Peyer's patch (tissue), 4 donors: ENCODE results near the gene VAV2. TPM values are rescaled to one million over a fixed set of nuclear protein-coding genes. Genes with fewer than 3 reads are reported as not detected.

Experiments used
- DNase-seq, 3 donors: peaks; one replicate each; pipeline ENCODE4 v3.0.0-alpha.2; 2017 to 2019
- H3K27ac ChIP-seq, 4 donors: fragments of 200-600 bp; sonication (generic); one replicate each; pipeline ENCODE4 v1.5.1; 2016 to 2019
- H3K27me3 ChIP-seq, 2 donors: fragments of 200-600 bp; sonication (generic); one replicate each; pipeline ENCODE4 v1.5.1; 2019
- H3K36me3 ChIP-seq, 3 donors: fragments of 200-600 bp; sonication (generic); one replicate each; pipeline ENCODE4 v1.5.1; 2016 to 2019
- H3K4me1 ChIP-seq, 4 donors: fragments of 200-600 bp; sonication (generic); one replicate each; pipeline ENCODE4 v1.5.1; 2016 to 2019
- H3K4me3 ChIP-seq, 4 donors: fragments of 200-600 bp; sonication (generic); 1 replicate in 3 of 4; 2 replicates in 1 of 4; pipeline ENCODE4 v1.5.1; 2016 to 2019; ENCODE audit warnings: mild to moderate bottlenecking in 1 of 4
- H3K9me3 ChIP-seq, 4 donors: fragments of 200-600 bp; sonication (generic); one replicate each; pipeline ENCODE4 v1.5.1; 2016 to 2019; ENCODE audit warnings: mild to moderate bottlenecking in 1 of 4
- POLR2A ChIP-seq, 2 donors: fragments of 450-650 bp; IDR thresholded peaks; one replicate each; pipeline ENCODE4 v1.5.1; 2017; ENCODE audit warnings: antibody characterized with exemption in 2 of 2, mild to moderate bottlenecking in 2 of 2, moderate library complexity in 2 of 2
- total RNA-seq, 4 donors: library from RNA; depleted of rRNA; stranded (reverse); fragments of >200 nt; gene quantifications; one replicate each; pipeline ENCODE4 v1.1.0, GENCODE V29; 2016
- TF ChIP-seq, protein P1 (sequence below), 6 experiments: fragments of 450-650 bp in 4 of 6; fragments of 200-600 bp in 2 of 6; sonication (generic) in 1 of 6; IDR thresholded peaks; one replicate each; pipeline ENCODE4 v1.5.1; 2017 to 2019; ENCODE audit warnings: antibody characterized with exemption in 6 of 6, mild to moderate bottlenecking in 3 of 6, moderate library complexity in 1 of 6

The VAV2 gene
- total RNA-seq, 4 donors from 2014 or later, result 47.9 to 61.8 (median 58.9) TPM

DNA sequence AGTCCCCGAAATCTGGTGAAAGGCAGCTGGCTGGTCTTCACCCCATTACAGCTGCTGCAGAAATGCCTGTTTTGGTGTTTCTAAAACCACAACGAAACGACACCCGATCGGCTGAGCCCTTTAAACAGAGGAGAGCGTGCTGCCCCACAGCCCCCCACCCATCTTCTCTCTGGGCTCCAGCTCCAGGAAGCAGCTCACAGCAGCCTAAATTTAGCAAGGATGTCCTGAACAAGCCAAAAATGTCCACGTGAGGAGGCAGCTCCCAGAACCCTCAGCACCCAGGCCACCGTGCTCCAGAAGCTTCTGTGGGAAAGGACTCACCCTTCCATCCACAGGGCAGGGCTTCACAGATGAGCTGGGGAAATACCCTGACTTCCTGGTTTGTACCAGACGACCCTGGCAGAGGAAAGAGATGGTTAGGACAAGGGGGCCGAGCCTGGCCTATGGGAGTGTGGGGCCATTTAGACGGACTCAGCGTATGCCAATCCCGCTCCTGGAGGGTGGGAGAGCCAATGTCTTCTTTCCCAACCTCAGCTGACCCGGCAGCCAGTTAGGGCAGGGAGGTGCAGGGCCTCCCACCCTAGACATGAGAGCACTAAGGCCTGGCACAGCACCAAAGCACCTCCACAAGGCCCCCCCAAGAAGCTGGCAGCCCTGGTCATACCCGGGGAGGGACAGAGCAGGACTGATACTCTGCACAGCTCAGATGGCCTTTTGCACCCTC, 214.9 kb downstream of the VAV2 start:
- Histone ChIP-seq H3K27ac (no peak overlapping the region), H3K4me3 (no peak overlapping the region), H3K4me1 (no peaks in the 10 kb centered on the region), H3K27me3 (no peaks in the 10 kb centered on the region), H3K36me3 (peaks cover 0 to 85% (median 4%) of the 10 kb centered on the region in 3 donors), H3K9me3 (peaks cover 0 to 8% (median 0%) of the 10 kb centered on the region in 4 donors)
- DNase-seq, result peak in 1 of 3 donors; percentile 36
- no peak for TF ChIP-seq POLR2A (IDR thresholded peaks at IDR 0.05)
- TF ChIP-seq, protein P1, sequence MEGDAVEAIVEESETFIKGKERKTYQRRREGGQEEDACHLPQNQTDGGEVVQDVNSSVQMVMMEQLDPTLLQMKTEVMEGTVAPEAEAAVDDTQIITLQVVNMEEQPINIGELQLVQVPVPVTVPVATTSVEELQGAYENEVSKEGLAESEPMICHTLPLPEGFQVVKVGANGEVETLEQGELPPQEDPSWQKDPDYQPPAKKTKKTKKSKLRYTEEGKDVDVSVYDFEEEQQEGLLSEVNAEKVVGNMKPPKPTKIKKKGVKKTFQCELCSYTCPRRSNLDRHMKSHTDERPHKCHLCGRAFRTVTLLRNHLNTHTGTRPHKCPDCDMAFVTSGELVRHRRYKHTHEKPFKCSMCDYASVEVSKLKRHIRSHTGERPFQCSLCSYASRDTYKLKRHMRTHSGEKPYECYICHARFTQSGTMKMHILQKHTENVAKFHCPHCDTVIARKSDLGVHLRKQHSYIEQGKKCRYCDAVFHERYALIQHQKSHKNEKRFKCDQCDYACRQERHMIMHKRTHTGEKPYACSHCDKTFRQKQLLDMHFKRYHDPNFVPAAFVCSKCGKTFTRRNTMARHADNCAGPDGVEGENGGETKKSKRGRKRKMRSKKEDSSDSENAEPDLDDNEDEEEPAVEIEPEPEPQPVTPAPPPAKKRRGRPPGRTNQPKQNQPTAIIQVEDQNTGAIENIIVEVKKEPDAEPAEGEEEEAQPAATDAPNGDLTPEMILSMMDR (IDR thresholded peaks at IDR 0.05), result no peak

DNA sequence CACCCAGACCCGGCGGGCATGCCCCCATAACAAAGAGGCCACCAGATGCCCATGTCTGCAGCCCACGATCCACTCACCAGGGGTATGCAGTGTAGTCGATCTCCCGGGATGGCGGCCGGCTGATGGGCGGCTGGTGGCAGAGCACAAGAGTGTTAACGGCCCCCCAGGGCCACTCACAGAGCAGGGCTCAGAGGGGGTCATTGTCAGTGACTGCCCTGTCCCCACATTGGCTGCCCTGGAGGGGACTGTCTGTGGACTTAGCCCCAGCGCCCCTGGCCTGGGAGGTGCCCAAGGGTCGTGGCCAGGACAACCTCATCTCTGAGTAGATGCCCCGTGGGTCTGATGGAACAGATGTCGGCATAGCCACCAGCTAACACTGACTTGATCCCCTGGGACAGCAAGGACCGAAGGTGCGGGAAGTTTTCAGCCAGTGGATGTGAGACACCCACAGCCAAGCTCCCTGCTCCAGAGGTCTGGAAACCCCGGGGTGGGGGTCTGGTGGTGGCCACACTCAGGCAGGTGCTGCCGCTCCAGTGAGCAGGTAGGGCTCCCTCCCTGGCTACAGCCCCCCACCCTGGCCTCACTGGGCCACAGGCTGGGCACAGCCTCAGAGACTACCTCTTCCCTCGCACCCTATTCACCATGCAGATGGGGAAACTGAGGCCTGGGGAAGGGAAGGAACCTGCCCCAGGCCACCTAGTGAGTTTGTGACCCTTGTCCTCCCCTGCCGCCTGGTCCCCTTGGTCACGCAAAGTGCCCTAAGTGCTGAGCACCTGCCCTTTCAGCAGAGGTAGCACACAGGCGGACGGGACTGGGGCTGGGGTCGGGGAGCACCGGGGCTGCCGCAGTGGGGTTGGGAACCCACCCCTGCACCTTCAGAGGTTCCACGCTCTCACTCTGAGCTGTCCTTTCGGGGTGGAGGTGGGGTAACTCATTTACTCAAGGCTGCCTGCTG, 215.9 kb downstream of the VAV2 start:
- Histone ChIP-seq H3K4me3 (no peak overlapping the region), H3K4me1 (no peaks in the 10 kb centered on the region), H3K27me3 (no peaks in the 10 kb centered on the region), H3K27ac (no peak overlapping the region), H3K9me3 (peaks cover 0 to 8% (median 0%) of the 10 kb centered on the region in 4 donors), H3K36me3 (peaks cover 0 to 92% (median 4%) of the 10 kb centered on the region in 3 donors)
- TF ChIP-seq POLR2A (IDR thresholded peaks at IDR 0.05), result no peak
- TF ChIP-seq, protein P1 (IDR thresholded peaks at IDR 0.05), result no peak
- DNase-seq, result peak in 1 of 3 donors; percentile 40

DNA sequence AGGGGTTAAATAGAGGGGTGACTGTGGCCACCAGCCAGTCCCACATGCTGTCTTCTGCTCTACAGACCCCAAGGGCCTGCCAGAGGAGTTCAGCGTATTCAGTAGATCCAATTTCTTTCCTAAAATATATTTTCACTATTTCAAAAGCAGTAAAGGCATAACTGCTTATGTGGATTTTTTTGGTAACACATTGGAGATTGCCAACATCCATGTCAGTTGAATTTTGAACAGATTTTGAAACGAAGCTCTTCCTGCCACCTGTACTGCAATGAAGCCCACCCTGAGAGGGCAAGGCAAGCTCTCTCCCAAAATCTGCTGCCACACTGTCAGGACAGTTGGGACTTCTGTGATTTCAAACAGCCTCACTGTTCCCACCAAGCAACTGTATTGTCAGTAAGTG, 216.8 kb downstream of the VAV2 start:
- no peak for TF ChIP-seq POLR2A (IDR thresholded peaks at IDR 0.05)
- TF ChIP-seq, protein P1 (IDR thresholded peaks at IDR 0.05), result no peak
- H3K4me3 ChIP-seq, result no peak overlapping the region
- H3K4me1 ChIP-seq, result no peaks in the 10 kb centered on the region
- no peak for DNase-seq
- H3K9me3 ChIP-seq, result peaks cover 0 to 8% (median 0%) of the 10 kb centered on the region in 4 donors
- H3K27me3 ChIP-seq, result no peaks in the 10 kb centered on the region
- H3K27ac ChIP-seq, result no peak overlapping the region
- H3K36me3 ChIP-seq, result peaks cover 0 to 87% (median 4%) of the 10 kb centered on the region in 3 donors

DNA sequence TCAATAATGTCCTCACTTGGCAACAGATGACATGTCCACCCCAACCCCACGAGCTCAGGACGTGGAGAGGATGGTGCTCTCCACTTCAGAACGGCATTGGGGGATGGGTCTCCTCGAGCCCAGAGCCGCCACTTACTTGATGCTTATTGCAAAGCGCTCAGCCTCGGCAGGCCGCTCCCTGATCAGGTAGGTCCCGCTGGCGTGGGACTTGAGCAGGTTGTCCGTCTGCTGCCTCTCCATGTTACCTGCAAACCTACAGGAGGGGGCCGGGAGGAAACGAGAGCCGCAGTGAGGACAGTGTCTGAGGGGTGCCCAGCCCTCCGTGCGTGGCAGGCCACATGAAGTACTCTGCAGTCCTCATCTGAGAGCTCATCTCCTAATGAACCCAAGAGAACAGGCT, 217.3 kb downstream of the VAV2 start:
- Histone ChIP-seq H3K4me3 (no peak overlapping the region), H3K27me3 (no peaks in the 10 kb centered on the region), H3K9me3 (peaks cover 0 to 8% (median 0%) of the 10 kb centered on the region in 4 donors), H3K36me3 (peaks cover 0 to 87% (median 4%) of the 10 kb centered on the region in 3 donors), H3K4me1 (no peaks in the 10 kb centered on the region), H3K27ac (no peak overlapping the region)
- TF ChIP-seq, protein P1 (IDR thresholded peaks at IDR 0.05), result no peak
- TF ChIP-seq POLR2A (IDR thresholded peaks at IDR 0.05), result no peak
- DNase-seq, result peak in 1 of 3 donors; percentile 38

DNA sequence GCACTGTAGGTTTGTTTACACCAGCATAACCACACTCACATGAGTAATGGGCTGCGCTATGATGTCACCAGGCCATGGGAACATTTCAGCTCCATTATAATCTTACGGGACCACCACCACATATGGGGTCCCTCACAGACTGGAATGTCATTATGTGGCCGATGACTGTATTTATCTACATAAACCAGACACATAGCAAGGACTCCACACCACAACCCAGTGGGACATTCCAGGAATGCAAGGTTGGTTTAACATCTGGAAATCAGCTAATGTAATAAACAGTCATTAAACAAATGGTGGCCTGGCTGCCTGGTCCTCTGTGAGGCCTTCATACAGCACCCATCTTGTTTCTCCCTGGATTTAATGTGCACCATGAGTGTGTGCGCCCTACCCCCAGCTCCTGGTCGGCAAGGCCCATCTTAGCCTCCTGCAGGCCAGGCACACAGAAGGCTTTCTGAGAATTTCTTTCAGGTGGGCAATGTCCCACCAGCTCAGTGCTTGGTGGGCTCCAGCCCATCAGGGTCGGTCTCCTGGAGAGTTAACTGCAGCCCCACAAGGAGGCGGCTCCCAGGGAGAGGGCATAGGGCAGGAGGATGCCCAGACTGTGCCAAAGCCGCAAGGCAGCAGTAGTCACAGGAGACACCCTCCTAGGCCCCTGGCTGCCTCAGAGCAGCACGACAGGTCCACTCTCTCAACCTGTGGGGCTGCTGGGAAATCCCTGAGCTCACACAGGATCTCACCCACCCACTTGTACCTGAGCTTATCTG, 218.1 kb downstream of the VAV2 start:
- Histone ChIP-seq H3K36me3 (peaks cover 0 to 87% (median 4%) of the 10 kb centered on the region in 3 donors), H3K27me3 (no peaks in the 10 kb centered on the region)
- DNase-seq, result peak in 1 of 3 donors; percentile 27

More for the DNA sequence above, 218.1 kb downstream of the VAV2 start:
- H3K27ac ChIP-seq, result no peak overlapping the region
- peaks cover 0 to 8% (median 0%) of the 10 kb centered on the region in 4 donors for H3K9me3 ChIP-seq
- TF ChIP-seq, protein P1 (IDR thresholded peaks at IDR 0.05), result no peak
- no peak for TF ChIP-seq POLR2A (IDR thresholded peaks at IDR 0.05)
- no peak overlapping the region for H3K4me3 ChIP-seq
- H3K4me1 ChIP-seq, result no peaks in the 10 kb centered on the region
